Loucy (cell line): Measurements from ENCODE around the gene USP43.

ENCODE experiments used
- H2AFZ ChIP-seq: fragments of 200-600 bp; sonication (generic); 2 replicates; pipeline ENCODE4 v1.6.0; 2016; ENCODE audit warnings: antibody characterized with exemption, mild to moderate bottlenecking, low read length, moderate library complexity
- H3F3A ChIP-seq: fragments of 200-600 bp; 2 replicates; pipeline ENCODE4 v1.6.0; 2016; ENCODE audit warnings: antibody characterized with exemption, low read depth, mild to moderate bottlenecking
- H3K27me3 ChIP-seq: fragments of 200-600 bp; sonication (generic); 2 replicates; pipeline ENCODE4 v1.6.1; 2014; ENCODE audit warnings: low read length, mild to moderate bottlenecking; ENCODE audit not compliant: insufficient read depth, poor library complexity, severe bottlenecking
- H3K36me3 ChIP-seq: fragments of 200-600 bp; sonication (generic); 2 replicates; pipeline ENCODE4 v1.6.1; 2016; ENCODE audit warnings: low read length; ENCODE audit not compliant: insufficient read depth
- H3K4me1 ChIP-seq: fragments of 200-600 bp; sonication (generic); 2 replicates; pipeline ENCODE4 v1.5.1; 2014; ENCODE audit warnings: low read length, mild to moderate bottlenecking; ENCODE audit not compliant: insufficient read depth, poor library complexity, severe bottlenecking
- H3K4me2 ChIP-seq: fragments of 200-600 bp; sonication (generic); 2 replicates; pipeline ENCODE4 v1.6.0; 2014; ENCODE audit warnings: antibody characterized with exemption, low read length, low read depth, mild to moderate bottlenecking; ENCODE audit not compliant: poor library complexity, severe bottlenecking
- H3K4me3 ChIP-seq: fragments of 200-600 bp; sonication (generic); 2 replicates; pipeline ENCODE4 v1.5.1; 2014; ENCODE audit warnings: low read length, mild to moderate bottlenecking, mixed read lengths; ENCODE audit not compliant: poor library complexity, severe bottlenecking
- H3K79me2 ChIP-seq: fragments of 200-600 bp; sonication (generic); 2 replicates; pipeline ENCODE4 v1.6.1; 2014; ENCODE audit warnings: low read length; ENCODE audit not compliant: insufficient read depth
- H3K9ac ChIP-seq: fragments of 200-600 bp; sonication (generic); 2 replicates; pipeline ENCODE4 v1.6.0; 2014; ENCODE audit warnings: mild to moderate bottlenecking, low read depth, low read length, moderate library complexity; ENCODE audit not compliant: poor library complexity, severe bottlenecking
- H3K9me2 ChIP-seq: fragments of 200-600 bp; sonication (generic); replicated peaks from 2 replicates; pipeline ENCODE4 v1.6.1; 2016; ENCODE audit warnings: low read depth, low read length, mixed read lengths
- H3K9me3 ChIP-seq: fragments of 200-600 bp; sonication (generic); 2 replicates; pipeline ENCODE4 v1.6.1; 2014; ENCODE audit warnings: mild to moderate bottlenecking, antibody characterized with exemption, low read length, low read depth; ENCODE audit not compliant: insufficient read depth
- H4K20me1 ChIP-seq: fragments of 200-600 bp; sonication (generic); 2 replicates; pipeline ENCODE4 v1.6.0; 2014; ENCODE audit warnings: antibody characterized with exemption, low read length, mild to moderate bottlenecking; ENCODE audit not compliant: insufficient read depth, poor library complexity, severe bottlenecking
- EZH2phosphoT487 ChIP-seq: fragments of 200-600 bp; IDR thresholded peaks from 2 replicates; pipeline ENCODE4 v1.6.1; 2018; ENCODE audit warnings: antibody characterized with exemption, mild to moderate bottlenecking, moderate library complexity, borderline replicate concordance
- TF ChIP-seq, protein P1 (sequence below): fragments of 200-600 bp; sonication (generic); conservative IDR thresholded peaks from 2 replicates; pipeline ENCODE4 v1.5.1; 2014; ENCODE audit warnings: mild to moderate bottlenecking, antibody characterized with exemption, low read length

Gene USP43

DNA sequence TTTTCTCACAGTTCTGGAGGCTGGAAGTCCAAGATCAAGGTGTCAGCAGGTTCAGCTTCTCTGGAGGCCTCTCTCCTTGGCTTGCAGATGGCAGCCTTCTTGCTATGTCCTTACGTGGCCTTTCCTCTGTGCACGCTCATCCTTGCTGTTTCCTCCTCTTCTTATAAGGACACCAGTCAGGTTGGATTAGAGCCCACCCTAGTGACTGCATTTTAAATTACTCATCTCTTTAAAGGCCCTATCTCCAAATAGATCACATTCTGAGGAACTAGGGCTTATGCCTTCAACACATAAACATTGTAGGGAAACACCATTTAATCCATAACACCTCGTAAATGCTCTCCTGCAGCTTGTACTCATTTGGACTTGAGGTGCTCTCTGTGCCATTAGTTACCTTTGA is 109.8 kb downstream of the USP43 start:
- no peak overlapping the region for H3K9ac ChIP-seq
- no peaks in the 10 kb centered on the region for H3K4me1 ChIP-seq
- TF ChIP-seq EZH2phosphoT487, result no peak
- TF ChIP-seq, protein P1, sequence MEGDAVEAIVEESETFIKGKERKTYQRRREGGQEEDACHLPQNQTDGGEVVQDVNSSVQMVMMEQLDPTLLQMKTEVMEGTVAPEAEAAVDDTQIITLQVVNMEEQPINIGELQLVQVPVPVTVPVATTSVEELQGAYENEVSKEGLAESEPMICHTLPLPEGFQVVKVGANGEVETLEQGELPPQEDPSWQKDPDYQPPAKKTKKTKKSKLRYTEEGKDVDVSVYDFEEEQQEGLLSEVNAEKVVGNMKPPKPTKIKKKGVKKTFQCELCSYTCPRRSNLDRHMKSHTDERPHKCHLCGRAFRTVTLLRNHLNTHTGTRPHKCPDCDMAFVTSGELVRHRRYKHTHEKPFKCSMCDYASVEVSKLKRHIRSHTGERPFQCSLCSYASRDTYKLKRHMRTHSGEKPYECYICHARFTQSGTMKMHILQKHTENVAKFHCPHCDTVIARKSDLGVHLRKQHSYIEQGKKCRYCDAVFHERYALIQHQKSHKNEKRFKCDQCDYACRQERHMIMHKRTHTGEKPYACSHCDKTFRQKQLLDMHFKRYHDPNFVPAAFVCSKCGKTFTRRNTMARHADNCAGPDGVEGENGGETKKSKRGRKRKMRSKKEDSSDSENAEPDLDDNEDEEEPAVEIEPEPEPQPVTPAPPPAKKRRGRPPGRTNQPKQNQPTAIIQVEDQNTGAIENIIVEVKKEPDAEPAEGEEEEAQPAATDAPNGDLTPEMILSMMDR, result peak; percentile 26; the same call in 1 of the 2 replicates
- no peaks in the 10 kb centered on the region for H3K79me2 ChIP-seq
- no peak overlapping the region for H3K4me2 ChIP-seq
- H3K27me3 ChIP-seq, result no peaks in the 10 kb centered on the region
- no peak overlapping the region for H3K4me3 ChIP-seq
- H2AFZ ChIP-seq, result no peak overlapping the region
- H4K20me1 ChIP-seq, result no peaks in the 10 kb centered on the region
- H3K9me3 ChIP-seq, result no peaks in the 10 kb centered on the region
- no peaks in the 10 kb centered on the region for H3K36me3 ChIP-seq
- no peaks in the 10 kb centered on the region for H3K9me2 ChIP-seq
- H3F3A ChIP-seq, result no peaks in the 10 kb centered on the region

DNA sequence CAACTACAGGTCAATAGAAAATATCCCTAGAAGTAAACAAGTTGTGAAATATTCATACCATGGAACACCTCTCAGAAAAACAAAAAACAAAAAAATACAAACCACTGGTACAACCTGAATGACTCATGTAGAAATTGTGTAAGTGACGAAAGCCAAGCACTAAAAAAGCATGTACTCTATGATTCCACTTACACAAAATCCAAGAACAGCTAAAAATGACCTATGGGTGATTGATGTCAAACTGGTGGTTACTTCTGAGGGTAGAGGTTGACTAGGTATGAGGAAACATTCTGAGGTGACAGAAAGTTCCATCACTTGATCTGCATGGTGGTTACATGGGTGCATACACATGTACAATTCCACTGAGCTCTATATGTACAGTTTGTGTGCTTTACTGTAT is 114.9 kb downstream of the USP43 start:
- H3K36me3 ChIP-seq, result no peaks in the 10 kb centered on the region

DNA sequence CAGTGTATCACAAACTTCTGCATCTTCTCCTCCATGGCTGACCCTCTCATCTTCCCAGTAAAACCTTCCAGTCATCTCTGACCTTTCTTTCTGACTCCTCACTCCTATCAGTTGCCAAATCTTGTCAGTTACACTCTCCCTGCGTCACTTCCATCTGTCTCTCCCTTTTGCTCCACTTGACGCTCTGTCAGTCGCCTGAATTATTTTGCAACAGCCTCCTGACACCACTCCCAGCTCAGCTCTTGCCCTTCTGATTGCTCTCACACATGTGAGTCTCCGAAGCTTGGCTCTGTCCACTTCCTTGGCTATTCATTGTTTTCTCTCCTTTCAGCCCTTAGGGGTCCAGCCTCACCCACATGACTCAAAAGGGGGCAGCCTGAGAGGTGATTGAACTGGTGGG is 118.3 kb downstream of the USP43 start:
- TF ChIP-seq EZH2phosphoT487, result no peak
- TF ChIP-seq, protein P1, result no peak
- no peaks in the 10 kb centered on the region for H3K9me2 ChIP-seq
- no peaks in the 10 kb centered on the region for H3K9me3 ChIP-seq
- H3K79me2 ChIP-seq, result no peaks in the 10 kb centered on the region
- no peak overlapping the region for H2AFZ ChIP-seq
- H3K4me1 ChIP-seq, result no peaks in the 10 kb centered on the region
- no peaks in the 10 kb centered on the region for H3K27me3 ChIP-seq
- no peaks in the 10 kb centered on the region for H3F3A ChIP-seq
- H3K4me3 ChIP-seq, result no peak overlapping the region
- no peak overlapping the region for H3K4me2 ChIP-seq
- no peaks in the 10 kb centered on the region for H3K36me3 ChIP-seq
- no peak overlapping the region for H3K9ac ChIP-seq
- no peaks in the 10 kb centered on the region for H4K20me1 ChIP-seq

More for the DNA sequence above, 114.9 kb downstream of the USP43 start:
- Histone ChIP-seq H3F3A (no peaks in the 10 kb centered on the region), H3K4me3 (no peak overlapping the region), H4K20me1 (no peaks in the 10 kb centered on the region), H3K9me3 (no peaks in the 10 kb centered on the region), H3K4me1 (no peaks in the 10 kb centered on the region), H3K4me2 (no peak overlapping the region), H3K9me2 (no peaks in the 10 kb centered on the region), H3K27me3 (no peaks in the 10 kb centered on the region), H3K79me2 (no peaks in the 10 kb centered on the region), H3K9ac (no peak overlapping the region), H2AFZ (no peak overlapping the region)
- TF ChIP-seq, protein P1, result no peak
- no peak for TF ChIP-seq EZH2phosphoT487
